RWPE2 (cell line): Measurements from ENCODE around the gene CNNM2.

Source experiments
- ATAC-seq: fragments of 200-7000 bp; cut with Tn5 transposase; 3 replicates; pipeline ENCODE4 v1.9.1; 2021; ENCODE audit warnings: low read depth
- DNase-seq: peaks from one replicate; pipeline ENCODE4 v3.0.0-alpha.2; 2020; ENCODE audit warnings: low spot score
- H3K27ac ChIP-seq: fragments of 450-650 bp; 2 replicates; pipeline ENCODE4 v1.5.1; 2017; ENCODE audit warnings: mild to moderate bottlenecking; ENCODE audit not compliant: poor library complexity, severe bottlenecking
- H3K27me3 ChIP-seq: fragments of 250-450 bp; sonication (Bioruptor Pico); 2 replicates; pipeline ENCODE4 v1.5.1; 2021; ENCODE audit warnings: mild to moderate bottlenecking, moderate library complexity; ENCODE audit not compliant: insufficient read depth, poor library complexity, severe bottlenecking
- H3K36me3 ChIP-seq: fragments of 250-450 bp; sonication (Bioruptor Pico); 2 replicates; pipeline ENCODE4 v1.5.1; 2020; ENCODE audit warnings: low read depth, mild to moderate bottlenecking, moderate library complexity
- H3K4me1 ChIP-seq: fragments of 250-450 bp; sonication (Bioruptor Pico); 2 replicates; pipeline ENCODE4 v1.5.1; 2021; ENCODE audit warnings: mild to moderate bottlenecking, moderate library complexity; ENCODE audit not compliant: insufficient read depth, poor library complexity, severe bottlenecking
- H3K4me3 ChIP-seq: fragments of 250-450 bp; sonication (Bioruptor Pico); 2 replicates; pipeline ENCODE4 v1.5.1; 2021; ENCODE audit warnings: mild to moderate bottlenecking, moderate library complexity; ENCODE audit not compliant: severe bottlenecking
- H3K9me3 ChIP-seq: fragments of 250-450 bp; sonication (Bioruptor Pico); 2 replicates; pipeline ENCODE4 v1.5.1; 2021; ENCODE audit warnings: mild to moderate bottlenecking, moderate library complexity; ENCODE audit not compliant: severe bottlenecking
- CTCF ChIP-seq: fragments of 450-650 bp; IDR thresholded peaks from one replicate; pipeline ENCODE4 v1.5.1; 2017; ENCODE audit warnings: mild to moderate bottlenecking, moderate library complexity; ENCODE audit not compliant: poor library complexity, severe bottlenecking

Gene CNNM2

GRCh38 chr10:103077491-103078308 lies 159.6 kb downstream of the CNNM2 start:
- no peak for TF ChIP-seq CTCF
- no peaks in the 10 kb centered on the region for H3K27me3 ChIP-seq
- no peaks in the 10 kb centered on the region for H3K4me1 ChIP-seq
- no peak overlapping the region for H3K4me3 ChIP-seq
- no peak overlapping the region for H3K27ac ChIP-seq
- DNase-seq (no peak), ATAC-seq (no peak)
- no peaks in the 10 kb centered on the region for H3K36me3 ChIP-seq
- H3K9me3 ChIP-seq = no peaks in the 10 kb centered on the region

- DNase-seq = no peak
- H3K27me3 ChIP-seq = no peaks in the 10 kb centered on the region
- H3K4me3 ChIP-seq = no peak overlapping the region
- no peaks in the 10 kb centered on the region for H3K4me1 ChIP-seq
- no peak for TF ChIP-seq CTCF
- H3K9me3 ChIP-seq = no peaks in the 10 kb centered on the region
- no peak for ATAC-seq
- H3K27ac ChIP-seq = no peak overlapping the region
- no peaks in the 10 kb centered on the region for H3K36me3 ChIP-seq
These were observed 160.2 kb downstream of the CNNM2 start for GRCh38 chr10:103078309-103078615.

GRCh38 chr10:103078676-103079075 lies 160.6 kb downstream of the CNNM2 start:
- DNase-seq (no peak), ATAC-seq (no peak)
- Histone ChIP-seq H3K4me3 (no peak overlapping the region), H3K4me1 (no peaks in the 10 kb centered on the region), H3K27me3 (no peaks in the 10 kb centered on the region), H3K36me3 (no peaks in the 10 kb centered on the region), H3K27ac (no peak overlapping the region), H3K9me3 (no peaks in the 10 kb centered on the region)
- no peak for TF ChIP-seq CTCF

- Histone ChIP-seq H3K4me1 (no peaks in the 10 kb centered on the region), H3K4me3 (no peak overlapping the region), H3K27me3 (no peaks in the 10 kb centered on the region), H3K27ac (no peak overlapping the region), H3K36me3 (no peaks in the 10 kb centered on the region), H3K9me3 (no peaks in the 10 kb centered on the region)
- TF ChIP-seq CTCF = no peak
- DNase-seq = no peak
- no peak for ATAC-seq
These were observed 161.0 kb downstream of the CNNM2 start for GRCh38 chr10:103079100-103079499.

GRCh38 chr10:103079946-103080345 lies 161.9 kb downstream of the CNNM2 start:
- Histone ChIP-seq H3K27ac (no peak overlapping the region), H3K4me3 (no peak overlapping the region), H3K36me3 (no peaks in the 10 kb centered on the region; the same call in 1 of the 2 replicates), H3K9me3 (no peaks in the 10 kb centered on the region), H3K27me3 (no peaks in the 10 kb centered on the region), H3K4me1 (no peaks in the 10 kb centered on the region)
- TF ChIP-seq CTCF = no peak
- ATAC-seq (no peak), DNase-seq (no peak)
